ENCODE data around the gene ITSN1. TPM values are rescaled to one million over a fixed set of nuclear protein-coding genes. Genes with fewer than 3 reads are reported as not detected.
A peak's percentile ranks its signal among the peaks of the same experiment; 100 is the strongest.

ITSN1 gene
- total RNA-seq, 1 donor from 2014 or later = 116 TPM

DNA sequence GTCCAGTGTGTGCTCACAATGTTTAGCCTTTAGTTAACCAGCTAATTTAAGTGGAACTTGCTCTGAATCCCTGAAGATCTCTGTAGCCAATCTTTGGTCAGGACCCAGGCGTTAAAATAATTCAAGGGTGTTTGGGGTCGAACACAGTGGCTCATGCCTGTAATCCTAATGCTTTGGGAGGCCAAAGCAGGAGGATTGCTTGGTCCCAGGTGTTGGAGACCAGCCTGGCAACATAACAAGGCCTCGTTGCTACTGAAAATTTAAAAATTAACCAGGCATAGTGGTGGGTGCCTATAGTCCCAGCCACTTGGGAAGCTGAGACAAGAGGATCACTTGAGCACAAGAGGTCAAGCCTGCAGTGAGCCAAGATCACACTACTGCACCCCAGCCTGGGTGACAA lies 94.3 kb downstream of the ITSN1 start:
- no peak for TF ChIP-seq CTCF (IDR thresholded peaks at IDR 0.05; ENCODE audit: unreplicated experiment)
- Mint-ChIP-seq H3K27ac (peak overlapping the region; percentile 60), H3K27me3 (no peaks in the 10 kb centered on the region), H3K4me3 (ENCODE audit: low read depth) (no peak overlapping the region), H3K36me3 (ENCODE audit: insufficient read depth) (peaks cover 19% of the 10 kb centered on the region), H3K4me1 (ENCODE audit: low read depth) (peaks cover 8% of the 10 kb centered on the region), H3K9me3 (ENCODE audit: low read depth) (no peaks in the 10 kb centered on the region)
- no peak for DNase-seq (ENCODE audit: low spot score, unreplicated experiment)

DNA sequence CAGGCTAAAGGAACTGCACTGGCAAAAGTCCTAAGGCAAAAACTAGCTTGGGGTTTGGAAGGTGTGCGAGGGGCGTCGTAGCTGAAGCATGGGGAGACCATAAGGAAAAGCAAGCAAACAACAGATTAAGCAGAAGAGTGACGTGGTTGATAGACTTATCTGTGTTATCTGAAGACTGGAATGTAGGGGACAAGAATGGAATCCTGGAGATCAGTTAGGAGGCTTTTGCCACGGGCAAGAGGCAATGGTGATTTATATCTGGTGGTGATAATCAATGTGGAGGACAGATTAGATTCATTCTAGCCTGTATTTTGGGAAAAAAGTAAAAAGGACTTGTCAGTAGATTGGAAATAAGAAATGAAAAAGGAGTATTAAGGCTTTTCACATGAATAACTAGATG lies 97.4 kb downstream of the ITSN1 start:
- Mint-ChIP-seq H3K4me3 (ENCODE audit: low read depth) (no peak overlapping the region), H3K4me1 (ENCODE audit: low read depth) (peaks cover 2% of the 10 kb centered on the region), H3K9me3 (ENCODE audit: low read depth) (no peaks in the 10 kb centered on the region), H3K36me3 (ENCODE audit: insufficient read depth) (peaks cover 22% of the 10 kb centered on the region), H3K27me3 (no peaks in the 10 kb centered on the region), H3K27ac (no peak overlapping the region)
- no peak for DNase-seq (ENCODE audit: low spot score, unreplicated experiment)
- no peak for TF ChIP-seq CTCF (IDR thresholded peaks at IDR 0.05; ENCODE audit: unreplicated experiment)

DNA sequence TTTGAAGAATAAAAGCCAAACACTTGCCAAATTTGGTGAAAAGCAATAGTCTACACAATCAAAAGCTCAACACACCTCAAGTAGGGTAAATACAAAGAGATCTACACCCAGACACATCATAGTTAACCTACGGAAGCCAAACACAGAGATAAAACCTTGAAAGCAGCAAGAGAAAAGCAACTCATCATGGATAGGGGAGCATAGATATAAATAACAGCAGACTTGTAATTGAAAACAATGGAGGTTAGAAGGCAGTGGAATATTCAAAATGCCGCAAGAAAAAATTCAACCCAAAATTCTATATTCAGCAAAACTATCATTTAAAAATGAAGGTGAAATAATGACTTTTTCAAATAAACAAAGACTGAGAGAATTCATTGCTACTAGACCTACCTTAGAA lies 105.1 kb downstream of the ITSN1 start:
- DNase-seq (ENCODE audit: low spot score, unreplicated experiment) = no peak
- peaks cover 39% of the 10 kb centered on the region for H3K36me3 Mint-ChIP-seq (ENCODE audit: insufficient read depth)
- H3K27me3 Mint-ChIP-seq = no peaks in the 10 kb centered on the region
- peaks cover 21% of the 10 kb centered on the region for H3K9me3 Mint-ChIP-seq (ENCODE audit: low read depth)
- no peak overlapping the region for H3K27ac Mint-ChIP-seq
- H3K4me1 Mint-ChIP-seq (ENCODE audit: low read depth) = no peaks in the 10 kb centered on the region
- no peak for TF ChIP-seq CTCF (IDR thresholded peaks at IDR 0.05; ENCODE audit: unreplicated experiment)
- no peak overlapping the region for H3K4me3 Mint-ChIP-seq (ENCODE audit: low read depth)

- Mint-ChIP-seq H3K27me3 (no peaks in the 10 kb centered on the region), H3K9me3 (ENCODE audit: low read depth) (peaks cover 21% of the 10 kb centered on the region), H3K36me3 (ENCODE audit: insufficient read depth) (peaks cover 39% of the 10 kb centered on the region), H3K4me1 (ENCODE audit: low read depth) (no peaks in the 10 kb centered on the region), H3K4me3 (ENCODE audit: low read depth) (no peak overlapping the region), H3K27ac (no peak overlapping the region)
- no peak for DNase-seq (ENCODE audit: low spot score, unreplicated experiment)
- no peak for TF ChIP-seq CTCF (IDR thresholded peaks at IDR 0.05; ENCODE audit: unreplicated experiment)
Observed at GRCh38 chr21:33748903-33749302, 106.6 kb downstream of the ITSN1 start.

GRCh38 chr21:33750017-33750416 lies 107.7 kb downstream of the ITSN1 start:
- TF ChIP-seq CTCF (IDR thresholded peaks at IDR 0.05; ENCODE audit: unreplicated experiment) = no peak
- no peak overlapping the region for H3K4me3 Mint-ChIP-seq (ENCODE audit: low read depth)
- H3K27ac Mint-ChIP-seq = peak overlapping the region; percentile 33
- H3K36me3 Mint-ChIP-seq (ENCODE audit: insufficient read depth) = peaks cover 32% of the 10 kb centered on the region
- H3K9me3 Mint-ChIP-seq (ENCODE audit: low read depth) = peaks cover 20% of the 10 kb centered on the region
- no peak for DNase-seq (ENCODE audit: low spot score, unreplicated experiment)
- H3K4me1 Mint-ChIP-seq (ENCODE audit: low read depth) = no peaks in the 10 kb centered on the region
- no peaks in the 10 kb centered on the region for H3K27me3 Mint-ChIP-seq
